Right ventricle myocardium superior (tissue), 1 donor: ENCODE measurements around the gene CCDC87. TPM values are rescaled to one million over a fixed set of nuclear protein-coding genes. Genes with fewer than 3 reads are reported as not detected.
A peak's percentile ranks its signal among the peaks of the same experiment; 100 is the strongest.
"Not testable (repeated sequence)": the region's sequence is repeated elsewhere in the genome, so short reads cannot be mapped to it uniquely, and the experiment has no call there.

Source experiments
- ATAC-seq: fragments of 200-7000 bp; cut with Tn5 transposase; one replicate; pipeline ENCODE4 v1.9.1; 2020; ENCODE audit warnings: mild to moderate bottlenecking; ENCODE audit not compliant: poor library complexity
- DNase-seq: peaks from one replicate; pipeline ENCODE4 v3.0.0-alpha.2; 2020
- intact Hi-C: fragments of 100-400 bp; cut with DNase I; formaldehyde crosslinking; loops from one replicate; pipeline ENCODE4 v1.11.2; 2022
- total RNA-seq: library from RNA; stranded (reverse); fragmentation: NEBNext Ultra II Directional; extraction: Animal tissue kit (Norgen Biotek cat#: 25700); gene quantifications from one replicate; pipeline ENCODE4 v1.2.1, GENCODE V29; 2021
- donor health status: DM: no; HTN: yes; CAD: no; lungs with severe emphysema.

The CCDC87 gene
- total RNA-seq, 1 donor from 2014 or later: 0.24 TPM

GRCh38 chr11:66624450-66624849, 31.6 kb upstream of the CCDC87 start:
- DNase-seq (no peak), ATAC-seq (peak; percentile 4)
- intact Hi-C loops: no loop called here

GRCh38 chr11:66619080-66619554, 26.3 kb upstream of the CCDC87 start:
- ATAC-seq (peak; percentile 15), DNase-seq (no peak)
- intact Hi-C loops: no loop called here

GRCh38 chr11:66617155-66617834, 24.4 kb upstream of the CCDC87 start:
- intact Hi-C loops: loop anchor here (2.0 kb wide), 1 partner anchor 24 kb away; the partner anchor contains the start of genes CCDC87 and CCS

GRCh38 chr11:66616379-66617154, 23.7 kb upstream of the CCDC87 start, which contains the start of gene RBM14:
Gene RBM14 (plus strand): TSS chr11:66616630. CDS start chr11:66616721, 91 bp downstream.
- DNase-seq: peak; percentile 99
- intact Hi-C loops: loop anchor here (2.0 kb wide), 1 partner anchor 24 kb away; the partner anchor contains the start of genes CCDC87 and CCS
- peak; percentile 94 for ATAC-seq

More at GRCh38 chr11:66617155-66617834, 24.4 kb upstream of the CCDC87 start:
- ATAC-seq (peak; percentile 42), DNase-seq (peak; percentile 89)

GRCh38 chr11:66614073-66614472, 21.2 kb upstream of the CCDC87 start:
- DNase-seq: no peak
- no peak for ATAC-seq

GRCh38 chr11:66612458-66612857, 19.6 kb upstream of the CCDC87 start:
- intact Hi-C loops: no loop called here
- ATAC-seq (no peak), DNase-seq (no peak)

More at GRCh38 chr11:66614073-66614472, 21.2 kb upstream of the CCDC87 start:
- intact Hi-C loops: no loop called here

- DNase-seq (no peak), ATAC-seq (no peak)
- intact Hi-C loops: no loop called here
Observed at GRCh38 chr11:66609721-66610617, 17.1 kb upstream of the CCDC87 start.

GRCh38 chr11:66607126-66607834, 14.4 kb upstream of the CCDC87 start:
- ATAC-seq (peak; percentile 71), DNase-seq (peak; percentile 66)
- intact Hi-C loops: no loop called here

GRCh38 chr11:66606608-66607007, 13.7 kb upstream of the CCDC87 start:
- intact Hi-C loops, DNase-seq, ATAC-seq: not testable (repeated sequence)

GRCh38 chr11:66604155-66604554, 11.3 kb upstream of the CCDC87 start:
- no peak for ATAC-seq
- intact Hi-C loops: no loop called here
- no peak for DNase-seq

GRCh38 chr11:66603072-66603471, 10.2 kb upstream of the CCDC87 start:
- ATAC-seq (no peak), DNase-seq (no peak)
- intact Hi-C loops: no loop called here

- no peak for DNase-seq
- peak; percentile 66 for ATAC-seq
- intact Hi-C loops: no loop called here
Observed at GRCh38 chr11:66600631-66601233, 7.9 kb upstream of the CCDC87 start.

GRCh38 chr11:66600219-66600618, 7.4 kb upstream of the CCDC87 start:
- DNase-seq (no peak), ATAC-seq (no peak)
- intact Hi-C loops: no loop called here

- ATAC-seq (no peak), DNase-seq (no peak)
- intact Hi-C loops: no loop called here
Observed at GRCh38 chr11:66598993-66599392, 6.1 kb upstream of the CCDC87 start.

- intact Hi-C loops: no loop called here
- ATAC-seq: peak; percentile 40
Observed at GRCh38 chr11:66595245-66595904, 2.5 kb upstream of the CCDC87 start.

GRCh38 chr11:66593650-66594049, 787 bp upstream of the CCDC87 start:
- intact Hi-C loops: loop anchor here (2.0 kb wide), 1 partner anchor 23 kb away; the partner anchor contains the start of gene RBM14
- DNase-seq (no peak), ATAC-seq (no peak)

More at GRCh38 chr11:66595245-66595904, 2.5 kb upstream of the CCDC87 start:
- DNase-seq: peak; percentile 66

- DNase-seq (no peak), ATAC-seq (peak; percentile 24)
- intact Hi-C loops: loop anchor here (2.0 kb wide), 1 partner anchor 24 kb away; the partner anchor contains the start of gene RBM14
Observed at GRCh38 chr11:66593303-66593635, 406 bp upstream of the CCDC87 start.
